Stimulated activated CD8-positive, alpha-beta memory T cell treated with anti-CD3 and anti-CD28 coated beads, Interleukin-7, amount 100 ng/mL, for 1 hour (primary cell): ENCODE data around the gene DCC.

Experiments
- DNase-seq, 2 donors: peaks; one replicate each; pipeline ENCODE4 v3.0.0-alpha.2; 2020; ENCODE audit warnings: low read depth in 2 of 2

DCC gene

GRCh38 chr18:52499644-52500043 is 159.6 kb downstream of the DCC start:
- no peak for DNase-seq

GRCh38 chr18:52504589-52504988 is 164.6 kb downstream of the DCC start:
- no peak for DNase-seq

- DNase-seq, result no peak
Measured at GRCh38 chr18:52510139-52510538, 170.1 kb downstream of the DCC start.

- no peak for DNase-seq
Measured at GRCh38 chr18:52518086-52518485, 178.1 kb downstream of the DCC start.

- no peak for DNase-seq
Measured at GRCh38 chr18:52519021-52519420, 179.0 kb downstream of the DCC start.

GRCh38 chr18:52523566-52523965 is 183.6 kb downstream of the DCC start:
- no peak for DNase-seq

- DNase-seq, result no peak
Measured at GRCh38 chr18:52531836-52532235, 191.8 kb downstream of the DCC start.

GRCh38 chr18:52536039-52536438 is 196.0 kb downstream of the DCC start:
- no peak for DNase-seq

- no peak for DNase-seq
Measured at GRCh38 chr18:52537261-52537660, 197.3 kb downstream of the DCC start.

- no peak for DNase-seq
Measured at GRCh38 chr18:52541056-52541455, 201.1 kb downstream of the DCC start.

GRCh38 chr18:52544086-52544485 is 204.1 kb downstream of the DCC start:
- DNase-seq, result no peak

GRCh38 chr18:52546686-52547346 is 206.8 kb downstream of the DCC start:
- DNase-seq, result no peak

- no peak for DNase-seq
Measured at GRCh38 chr18:52553441-52553840, 213.4 kb downstream of the DCC start.

GRCh38 chr18:52554180-52554579 is 214.2 kb downstream of the DCC start:
- no peak for DNase-seq

- no peak for DNase-seq
Measured at GRCh38 chr18:52567360-52567759, 227.4 kb downstream of the DCC start.

- DNase-seq, result no peak
Measured at GRCh38 chr18:52569492-52569891, 229.5 kb downstream of the DCC start.

- DNase-seq, result no peak
Measured at GRCh38 chr18:52570975-52571374, 231.0 kb downstream of the DCC start.

- no peak for DNase-seq
Measured at GRCh38 chr18:52572036-52573000, 232.3 kb downstream of the DCC start.

- no peak for DNase-seq
Measured at GRCh38 chr18:52577795-52578194, 237.8 kb downstream of the DCC start.

GRCh38 chr18:52582061-52582460 is 242.1 kb downstream of the DCC start:
- DNase-seq, result no peak

- DNase-seq, result no peak
Measured at GRCh38 chr18:52582516-52582915, 242.5 kb downstream of the DCC start.

- DNase-seq, result no peak
Measured at GRCh38 chr18:52588931-52589330, 248.9 kb downstream of the DCC start.
